Stimulated activated naive CD8-positive, alpha-beta T cell treated with anti-CD3 and anti-CD28 coated beads, Interleukin-15, amount 100 ng/mL, for 72 hours (primary cell): ENCODE data around the gene GRIN2A.

Source experiments
- ATAC-seq: fragments of 150-1000 bp; cut with Tn5 transposase; 2 replicates; pipeline ENCODE4 v1.10.0; 2021; ENCODE audit warnings: mild to moderate bottlenecking, moderate library complexity
- DNase-seq, 2 donors: peaks; one replicate each; pipeline ENCODE4 v3.0.0; 2021 to 2022
- H3K27ac Mint-ChIP-seq, 2 donors: one replicate each; pipeline ENCODE4 v1.8.0; 2022; ENCODE audit warnings: mild to moderate bottlenecking in 2 of 2, mixed read lengths in 2 of 2, moderate library complexity in 2 of 2
- H3K27me3 Mint-ChIP-seq: one replicate; pipeline ENCODE4 v1.8.0; 2022; ENCODE audit warnings: mixed read lengths
- H3K4me1 Mint-ChIP-seq: one replicate; pipeline ENCODE4 v1.8.0; 2022; ENCODE audit warnings: mild to moderate bottlenecking, mixed read lengths
- H3K4me3 Mint-ChIP-seq, 2 donors: one replicate each; pipeline ENCODE4 v1.8.0; 2022; ENCODE audit warnings: mild to moderate bottlenecking in 2 of 2, mixed read lengths in 2 of 2, moderate library complexity in 1 of 2
- H3K9me3 Mint-ChIP-seq, 2 donors: one replicate each; pipeline ENCODE4 v1.8.0; 2022; ENCODE audit warnings: mixed read lengths in 2 of 2

The GRIN2A gene

GRCh38 chr16:10015397-10015796, 166.8 kb downstream of the GRIN2A start:
- H3K27me3 Mint-ChIP-seq, result peaks cover 13% of the 10 kb centered on the region
- no peak overlapping the region for H3K4me3 Mint-ChIP-seq
- no peak overlapping the region for H3K27ac Mint-ChIP-seq
- no peaks in the 10 kb centered on the region for H3K4me1 Mint-ChIP-seq
- ATAC-seq (no peak), DNase-seq (no peak)
- H3K9me3 Mint-ChIP-seq, result peaks cover 0 to 4% of the 10 kb centered on the region in 2 donors

GRCh38 chr16:10013774-10014173, 168.5 kb downstream of the GRIN2A start:
- H3K4me1 Mint-ChIP-seq, result no peaks in the 10 kb centered on the region
- no peak overlapping the region for H3K27ac Mint-ChIP-seq
- ATAC-seq (no peak), DNase-seq (no peak)
- H3K4me3 Mint-ChIP-seq, result no peak overlapping the region
- peaks cover 0 to 4% of the 10 kb centered on the region in 2 donors for H3K9me3 Mint-ChIP-seq
- peaks cover 13% of the 10 kb centered on the region for H3K27me3 Mint-ChIP-seq

DNA sequence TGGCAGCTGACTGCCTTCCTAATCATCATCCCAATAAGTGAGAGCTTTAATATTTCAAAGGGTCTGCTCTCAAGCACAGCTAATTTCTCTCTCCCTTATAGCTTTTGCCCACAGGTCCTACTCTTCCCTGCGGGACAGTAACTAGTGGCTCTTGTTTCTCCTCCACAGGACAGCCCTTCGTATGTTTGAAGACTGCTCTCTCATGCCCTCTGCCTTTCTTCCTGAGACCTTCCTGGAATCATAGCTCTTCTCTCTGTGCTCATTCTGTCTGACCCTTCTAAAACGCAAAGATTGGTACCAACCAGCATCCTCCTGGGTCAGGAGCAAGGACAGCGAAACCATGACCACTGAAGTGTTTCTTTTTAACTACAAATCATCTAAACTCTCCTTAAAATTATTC, 168.9 kb downstream of the GRIN2A start:
- peaks cover 13% of the 10 kb centered on the region for H3K27me3 Mint-ChIP-seq
- peaks cover 0 to 4% of the 10 kb centered on the region in 2 donors for H3K9me3 Mint-ChIP-seq
- H3K4me3 Mint-ChIP-seq, result no peak overlapping the region
- ATAC-seq (no peak), DNase-seq (no peak)
- H3K27ac Mint-ChIP-seq, result no peak overlapping the region
- no peaks in the 10 kb centered on the region for H3K4me1 Mint-ChIP-seq

DNA sequence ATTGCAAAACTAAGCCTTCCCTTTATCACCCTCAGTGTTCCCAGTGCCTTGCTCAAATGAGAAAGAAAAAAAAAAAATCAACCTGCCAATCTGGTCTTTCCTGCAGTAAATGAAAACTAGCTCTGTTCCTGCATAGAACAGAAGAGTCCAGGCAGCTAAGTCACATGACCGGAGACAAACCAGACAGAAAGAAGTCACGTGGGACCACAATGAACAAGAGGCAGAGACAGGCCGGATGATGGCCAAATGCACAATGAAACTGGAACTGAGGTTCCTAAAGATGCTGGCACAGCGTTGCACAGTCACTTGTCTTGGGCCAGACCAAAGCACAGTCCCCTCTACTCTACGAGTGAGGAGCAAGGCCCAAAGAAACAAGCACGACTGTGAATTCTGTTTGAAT, 172.5 kb downstream of the GRIN2A start:
- no peak overlapping the region for H3K4me3 Mint-ChIP-seq
- DNase-seq (no peak), ATAC-seq (no peak)
- no peaks in the 10 kb centered on the region for H3K4me1 Mint-ChIP-seq
- H3K27me3 Mint-ChIP-seq, result peaks cover 13% of the 10 kb centered on the region
- no peak overlapping the region for H3K27ac Mint-ChIP-seq
- peaks cover 4 to 21% of the 10 kb centered on the region in 2 donors for H3K9me3 Mint-ChIP-seq

GRCh38 chr16:10003486-10003885, 178.7 kb downstream of the GRIN2A start:
- ATAC-seq (no peak), DNase-seq (no peak)
- Mint-ChIP-seq H3K4me3 (no peak overlapping the region), H3K27me3 (no peaks in the 10 kb centered on the region), H3K27ac (no peak overlapping the region), H3K9me3 (peaks cover 6 to 33% of the 10 kb centered on the region in 2 donors), H3K4me1 (no peaks in the 10 kb centered on the region)

GRCh38 chr16:10001258-10001775, 180.9 kb downstream of the GRIN2A start:
- Mint-ChIP-seq H3K27ac (no peak overlapping the region), H3K4me3 (no peak overlapping the region), H3K4me1 (no peaks in the 10 kb centered on the region), H3K27me3 (no peaks in the 10 kb centered on the region), H3K9me3 (peaks cover 13 to 18% of the 10 kb centered on the region in 2 donors)
- DNase-seq, result no peak
- ATAC-seq, result no peak

DNA sequence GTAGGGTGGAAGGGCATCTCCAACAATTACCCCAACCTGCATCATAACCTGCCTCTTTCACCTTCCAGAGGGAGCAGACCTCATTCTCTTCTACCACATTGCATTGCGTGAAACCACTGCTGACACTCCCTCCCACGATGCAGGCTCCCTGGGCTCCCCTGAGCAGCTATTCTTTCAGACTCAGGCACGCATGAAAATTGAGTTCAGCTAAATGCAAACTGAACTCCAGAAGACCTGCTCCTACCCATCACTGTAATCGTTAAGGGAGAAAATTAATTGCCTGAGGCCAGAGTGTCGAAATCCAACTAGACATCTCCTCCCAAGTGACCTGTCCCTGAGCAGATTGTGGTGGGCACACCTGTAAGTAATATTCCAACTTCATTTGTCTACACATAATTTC, 186.0 kb downstream of the GRIN2A start:
- ATAC-seq (no peak), DNase-seq (no peak)
- no peaks in the 10 kb centered on the region for H3K4me1 Mint-ChIP-seq
- H3K27ac Mint-ChIP-seq, result no peak overlapping the region
- H3K4me3 Mint-ChIP-seq, result no peak overlapping the region
- no peaks in the 10 kb centered on the region for H3K27me3 Mint-ChIP-seq
- H3K9me3 Mint-ChIP-seq, result peaks cover 11 to 22% of the 10 kb centered on the region in 2 donors

DNA sequence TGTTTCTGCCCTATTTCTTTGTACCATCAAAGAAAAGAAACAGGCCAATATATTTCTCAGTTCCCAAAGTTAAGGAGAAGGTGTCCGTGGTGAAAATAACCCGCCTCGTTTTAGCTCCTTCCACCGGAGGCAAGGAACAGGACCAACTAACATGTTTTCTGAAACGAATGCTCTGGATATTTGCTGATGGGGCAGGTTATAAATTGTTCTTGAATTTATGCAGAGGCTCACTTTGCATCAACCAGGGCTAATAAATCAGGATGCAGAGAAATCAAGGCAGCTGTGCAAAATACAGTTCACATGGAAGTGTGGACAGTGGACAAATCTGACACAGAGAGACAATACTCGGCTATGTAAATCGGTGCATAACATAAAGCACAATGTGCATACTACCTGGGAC, 189.8 kb downstream of the GRIN2A start:
- Mint-ChIP-seq H3K9me3 (peaks cover 17 to 22% of the 10 kb centered on the region in 2 donors), H3K4me3 (no peak overlapping the region), H3K4me1 (no peaks in the 10 kb centered on the region), H3K27me3 (no peaks in the 10 kb centered on the region), H3K27ac (no peak overlapping the region)
- no peak for ATAC-seq
- no peak for DNase-seq

DNA sequence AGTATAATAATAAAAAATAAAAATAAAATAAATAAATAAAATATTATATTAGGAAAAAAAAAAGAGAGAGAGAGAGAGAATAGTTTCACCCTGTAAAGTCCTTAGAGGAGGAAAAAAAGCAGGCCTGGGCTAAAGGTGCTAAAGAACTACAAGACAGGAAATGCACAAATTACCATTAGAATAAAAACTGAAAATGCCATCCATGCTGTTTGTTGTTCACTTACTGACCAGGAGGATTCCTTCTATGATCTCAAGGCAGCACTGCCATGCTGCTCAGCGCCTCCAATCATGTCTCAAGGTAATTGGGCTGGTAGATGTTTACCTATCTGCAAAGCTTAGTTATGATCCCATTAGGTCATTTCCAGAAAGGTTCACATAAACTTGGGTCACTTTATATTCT, 201.2 kb downstream of the GRIN2A start:
- Mint-ChIP-seq H3K9me3 (peaks cover 0 to 19% of the 10 kb centered on the region in 2 donors), H3K27ac (no peak overlapping the region), H3K4me1 (no peaks in the 10 kb centered on the region), H3K27me3 (no peaks in the 10 kb centered on the region), H3K4me3 (no peak overlapping the region)
- ATAC-seq (no peak), DNase-seq (no peak)

DNA sequence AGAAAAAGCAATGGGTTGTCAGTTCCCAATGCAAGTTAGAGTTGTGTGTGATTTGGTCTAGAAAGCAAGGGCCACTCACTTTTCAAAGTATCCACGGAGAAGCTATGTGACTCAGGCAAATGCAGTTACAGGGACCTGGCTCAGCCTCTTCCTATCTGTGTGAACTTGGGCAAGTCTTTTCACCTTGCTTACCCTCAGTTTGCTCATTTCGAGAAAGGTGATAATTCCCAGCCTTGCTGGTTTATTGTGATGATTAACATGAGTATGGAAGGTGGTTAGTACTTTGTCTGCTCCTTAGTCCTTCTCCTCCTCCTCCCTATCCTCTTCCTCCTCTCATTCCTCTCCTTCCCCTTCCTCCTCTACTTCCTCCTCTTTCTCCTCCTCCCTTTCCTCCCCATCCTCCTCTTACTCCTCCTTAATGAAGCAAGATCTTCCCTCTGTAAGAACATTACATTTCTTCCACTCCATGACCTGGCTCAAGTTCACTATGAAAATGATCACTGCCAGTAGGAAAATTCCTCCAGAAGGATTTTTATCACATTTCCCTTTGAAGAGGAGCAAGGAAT, 204.0 kb downstream of the GRIN2A start:
- ATAC-seq, result no peak
- H3K4me1 Mint-ChIP-seq, result no peaks in the 10 kb centered on the region
- no peak overlapping the region for H3K4me3 Mint-ChIP-seq
- H3K27ac Mint-ChIP-seq, result no peak overlapping the region
- H3K9me3 Mint-ChIP-seq, result no peaks in the 10 kb centered on the region
- peaks cover under 1% of the 10 kb centered on the region for H3K27me3 Mint-ChIP-seq
- no peak for DNase-seq

- no peaks in the 10 kb centered on the region for H3K9me3 Mint-ChIP-seq
- no peak for DNase-seq
These were observed 204.8 kb downstream of the GRIN2A start for GRCh38 chr16:9977333-9977897.

GRCh38 chr16:9976601-9977000, 205.6 kb downstream of the GRIN2A start:
- Mint-ChIP-seq H3K27ac (no peak overlapping the region), H3K4me3 (no peak overlapping the region), H3K9me3 (no peaks in the 10 kb centered on the region), H3K27me3 (peaks cover 8% of the 10 kb centered on the region), H3K4me1 (no peaks in the 10 kb centered on the region)
- DNase-seq (no peak), ATAC-seq (no peak)

More at GRCh38 chr16:9977333-9977897, 204.8 kb downstream of the GRIN2A start:
- no peak for ATAC-seq
- peaks cover 8% of the 10 kb centered on the region for H3K27me3 Mint-ChIP-seq
- no peaks in the 10 kb centered on the region for H3K4me1 Mint-ChIP-seq
- H3K4me3 Mint-ChIP-seq, result no peak overlapping the region
- no peak overlapping the region for H3K27ac Mint-ChIP-seq

GRCh38 chr16:9971907-9972306, 210.3 kb downstream of the GRIN2A start:
- H3K27me3 Mint-ChIP-seq, result peaks cover 8% of the 10 kb centered on the region
- ATAC-seq (no peak), DNase-seq (no peak)
- peak overlapping the region in 1 of 2 donors; percentile 56 for H3K27ac Mint-ChIP-seq
- no peaks in the 10 kb centered on the region for H3K4me1 Mint-ChIP-seq
- no peak overlapping the region for H3K4me3 Mint-ChIP-seq
- peaks cover 0 to 5% of the 10 kb centered on the region in 2 donors for H3K9me3 Mint-ChIP-seq

GRCh38 chr16:9970796-9971195, 211.4 kb downstream of the GRIN2A start:
- Mint-ChIP-seq H3K9me3 (peaks cover 0 to 5% of the 10 kb centered on the region in 2 donors), H3K4me1 (no peaks in the 10 kb centered on the region), H3K4me3 (no peak overlapping the region), H3K27me3 (peaks cover 8% of the 10 kb centered on the region), H3K27ac (no peak overlapping the region)
- no peak for ATAC-seq
- DNase-seq, result no peak

DNA sequence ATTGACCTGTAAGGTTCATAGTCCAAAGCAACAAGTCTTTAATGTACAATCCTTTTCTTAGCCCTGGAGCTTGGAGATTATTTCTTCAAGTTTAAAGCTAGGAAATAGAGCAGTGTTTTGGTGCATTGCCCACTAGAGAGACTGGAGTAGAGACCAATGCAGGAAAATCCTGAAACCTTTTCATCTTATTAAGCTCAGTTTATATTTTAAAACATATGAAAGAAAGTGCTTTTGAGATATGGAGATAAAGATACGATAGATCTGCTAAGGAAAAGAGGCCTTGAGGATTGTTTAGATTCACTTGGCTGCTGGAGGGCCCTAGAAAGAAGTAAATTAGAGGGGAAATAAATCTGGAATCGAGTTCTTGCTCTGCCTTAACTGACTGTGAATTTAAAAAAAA, 212.0 kb downstream of the GRIN2A start:
- peaks cover 8% of the 10 kb centered on the region for H3K27me3 Mint-ChIP-seq
- DNase-seq (no peak), ATAC-seq (no peak)
- no peak overlapping the region for H3K4me3 Mint-ChIP-seq
- H3K9me3 Mint-ChIP-seq, result peaks cover 0 to 5% of the 10 kb centered on the region in 2 donors
- no peak overlapping the region for H3K27ac Mint-ChIP-seq
- no peaks in the 10 kb centered on the region for H3K4me1 Mint-ChIP-seq

- Mint-ChIP-seq H3K9me3 (peaks cover 3 to 5% of the 10 kb centered on the region in 2 donors), H3K4me3 (no peak overlapping the region), H3K27ac (no peak overlapping the region), H3K4me1 (no peaks in the 10 kb centered on the region), H3K27me3 (peaks cover 8% of the 10 kb centered on the region)
- DNase-seq, result no peak
- ATAC-seq, result no peak
These were observed 212.6 kb downstream of the GRIN2A start for GRCh38 chr16:9969580-9969979.
